SH-SY5Y (cell line): ENCODE measurements around the gene PPP2R3B.

ENCODE experiments used
- GATA2 ChIP-seq: IDR thresholded peaks from 2 replicates; pipeline ENCODE4 v1.6.1; 2011; ENCODE audit warnings: mild to moderate bottlenecking, low read depth, low read length
- GATA3 ChIP-seq: IDR thresholded peaks from 2 replicates; pipeline ENCODE4 v1.6.1; 2011; ENCODE audit warnings: low read depth, mild to moderate bottlenecking, low read length, moderate library complexity

DNA sequence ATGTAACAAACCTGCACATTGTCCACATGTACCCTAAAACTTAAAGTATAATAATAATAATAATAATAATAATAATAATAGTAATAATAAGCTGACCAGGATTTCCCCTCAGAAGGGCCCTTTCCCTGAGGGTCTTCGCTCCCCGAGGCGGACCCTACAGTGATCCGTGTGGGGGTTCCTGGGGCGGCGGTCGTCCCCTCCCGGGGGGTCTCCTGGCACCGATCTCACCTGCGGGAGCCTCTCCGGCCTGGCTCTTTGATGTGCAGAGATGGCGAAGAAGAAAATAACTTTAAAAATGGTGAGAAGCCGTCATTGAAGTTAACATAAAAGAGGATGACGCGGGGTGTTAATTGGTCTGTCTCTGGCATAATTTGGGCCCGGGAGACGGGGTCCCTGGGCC is 48.2 kb upstream of the PPP2R3B start:
- TF ChIP-seq GATA3: no peak
- TF ChIP-seq GATA2: no peak
